Esophagus muscularis mucosa (tissue), 4 donors: Measurements from ENCODE around the gene BTBD19. TPM values are rescaled to one million over a fixed set of nuclear protein-coding genes. Genes with fewer than 3 reads are reported as not detected.
"Not testable (repeated sequence)": the region's sequence is repeated elsewhere in the genome, so short reads cannot be mapped to it uniquely, and the experiment has no call there.

ENCODE experiments used
- DNase-seq: peaks from one replicate; pipeline ENCODE4 v3.0.0-alpha.2; 2017; ENCODE audit errors: extremely low spot score
- H3K27ac ChIP-seq, 4 donors: fragments of 200-600 bp; sonication (generic); replicated peaks in 1 of 4; 1 replicate in 3 of 4; 2 replicates in 1 of 4; pipeline ENCODE4 v1.5.1; 2016 to 2019; ENCODE audit warnings: mild to moderate bottlenecking in 1 of 4
- H3K27me3 ChIP-seq, 4 donors: fragments of 200-600 bp; sonication (generic); one replicate each; pipeline versions ENCODE4 v1.5.1 to v1.6.0; 2016 to 2019
- H3K36me3 ChIP-seq, 4 donors: fragments of 200-600 bp; sonication (generic); one replicate each; pipeline ENCODE4 v1.5.1; 2016 to 2019
- H3K4me1 ChIP-seq, 4 donors: fragments of 200-600 bp; sonication (generic); one replicate each; pipeline ENCODE4 v1.5.1; 2016 to 2019
- H3K4me3 ChIP-seq, 4 donors: fragments of 200-600 bp; sonication (generic); 1 replicate in 2 of 4; 2 replicates in 2 of 4; pipeline ENCODE4 v1.5.1; 2016 to 2019; ENCODE audit warnings: mild to moderate bottlenecking in 4 of 4, moderate library complexity in 1 of 4
- H3K9me3 ChIP-seq, 4 donors: fragments of 200-600 bp; sonication (generic); 1 replicate in 3 of 4; 2 replicates in 1 of 4; pipeline ENCODE4 v1.5.1; 2016 to 2019
- CTCF ChIP-seq, 3 experiments: fragments of 200-600 bp in 2 of 3; fragments of 450-650 bp in 1 of 3; sonication (generic) in 2 of 3; IDR thresholded peaks; one replicate each; pipeline ENCODE4 v1.5.1; 2017 to 2019; ENCODE audit warnings: antibody characterized with exemption in 3 of 3, mild to moderate bottlenecking in 2 of 3, moderate library complexity in 1 of 3
- EP300 ChIP-seq: sonication (generic); formaldehyde crosslinking; IDR thresholded peaks from one replicate; pipeline ENCODE4 v1.6.1; 2017; ENCODE audit warnings: antibody characterized with exemption
- POLR2A ChIP-seq: fragments of 450-650 bp; IDR thresholded peaks from one replicate; pipeline ENCODE4 v1.6.1; 2017; ENCODE audit warnings: antibody characterized with exemption, moderate library complexity, mild to moderate bottlenecking, low read depth
- POLR2AphosphoS5 ChIP-seq, 2 donors: sonication (generic); formaldehyde crosslinking; IDR thresholded peaks; one replicate each; pipeline ENCODE4 v1.6.1; 2017; ENCODE audit warnings: antibody characterized with exemption in 2 of 2
- WGBS: methylation state at CpG from one replicate; pipeline ENCODE4 v1.1.5; 2018; 5-methylcytosine and 5-hydroxymethylcytosine counted together
- intact Hi-C: fragments of 100-400 bp; cut with DNase I; formaldehyde crosslinking; loops from one replicate; pipeline ENCODE4 v1.15.1; 2023
- total RNA-seq, 4 donors: library from RNA; depleted of rRNA; stranded (reverse); fragments of >200 nt; gene quantifications; one replicate each; pipeline versions ENCODE4 v1.1.0 to v1.2.1, GENCODE V29; 2016

Gene BTBD19
- total RNA-seq, 4 donors from 2014 or later: 2.7 to 6.6 (median 3.4) TPM

GRCh38 chr1:44821240-44821715, 13.0 kb downstream of the BTBD19 start:
- WGBS: 83% methylated on average over 9 of the region's 9 CpGs
- H3K4me3 ChIP-seq: peak overlapping the region in 1 of 4 donors; percentile 63
- DNase-seq: no peak
- H3K4me1 ChIP-seq: peaks cover 20 to 30% (median 29%) of the 10 kb centered on the region in 4 donors
- no peak for TF ChIP-seq POLR2A
- no peak for TF ChIP-seq CTCF (IDR thresholded peaks at IDR 0.05)
- TF ChIP-seq POLR2AphosphoS5 (IDR thresholded peaks at IDR 0.05): no peak
- no peak for TF ChIP-seq EP300
- H3K9me3 ChIP-seq: no peaks in the 10 kb centered on the region
- no peaks in the 10 kb centered on the region for H3K27me3 ChIP-seq
- intact Hi-C loops: loop anchor here (5.0 kb wide), 1 partner anchor 34 kb away; the partner anchor contains the start of gene BEST4
- peaks cover 0 to under 1% (median under 1%) of the 10 kb centered on the region in 4 donors for H3K36me3 ChIP-seq
- peak overlapping the region in 3 of 4 donors; percentile 91 to 96 (median 93) for H3K27ac ChIP-seq

- H3K9me3 ChIP-seq: no peaks in the 10 kb centered on the region
- peaks cover 0 to 10% (median 5%) of the 10 kb centered on the region in 4 donors for H3K36me3 ChIP-seq
- TF ChIP-seq POLR2AphosphoS5 (IDR thresholded peaks at IDR 0.05) (no peak), CTCF (IDR thresholded peaks at IDR 0.05) (no peak), POLR2A (no peak), EP300 (no peak)
- H3K4me1 ChIP-seq: peaks cover 23 to 37% (median 32%) of the 10 kb centered on the region in 4 donors
- no peak overlapping the region for H3K4me3 ChIP-seq
- 100% methylated on average over 1 of the region's 6 CpGs for WGBS
- intact Hi-C loops: loop anchor here (5.0 kb wide), 1 partner anchor 35 kb away; the partner anchor contains the start of gene BEST4
- H3K27me3 ChIP-seq: no peaks in the 10 kb centered on the region
- DNase-seq: no peak
- peak overlapping the region in 1 of 4 donors; percentile 93 for H3K27ac ChIP-seq
Observed at GRCh38 chr1:44822131-44822701, 13.9 kb downstream of the BTBD19 start.

GRCh38 chr1:44822981-44823451, 14.7 kb downstream of the BTBD19 start:
- H3K27ac ChIP-seq: no peak overlapping the region
- intact Hi-C loops: loop anchor here (5.0 kb wide), 1 partner anchor 36 kb away; the partner anchor contains the start of gene BEST4
- no peak for DNase-seq

GRCh38 chr1:44824392-44824791, 16.1 kb downstream of the BTBD19 start:
- not testable (repeated sequence) for H3K27ac ChIP-seq, H3K9me3 ChIP-seq, H3K27me3 ChIP-seq, H3K4me3 ChIP-seq, DNase-seq
- Histone ChIP-seq H3K4me1 (peaks cover 14 to 27% (median 21%) of the 10 kb centered on the region in 4 donors), H3K36me3 (peaks cover 0 to 18% (median 8%) of the 10 kb centered on the region in 4 donors)
- intact Hi-C loops: loop anchor here (5.0 kb wide), 1 partner anchor 37 kb away; the partner anchor contains the start of gene BEST4
- 91% methylated on average over 6 of the region's 6 CpGs for WGBS

More at GRCh38 chr1:44822981-44823451, 14.7 kb downstream of the BTBD19 start:
- Histone ChIP-seq H3K4me3 (no peak overlapping the region), H3K9me3 (no peaks in the 10 kb centered on the region), H3K36me3 (peaks cover 0 to 15% (median 5%) of the 10 kb centered on the region in 4 donors), H3K4me1 (peaks cover 23 to 37% (median 32%) of the 10 kb centered on the region in 4 donors), H3K27me3 (no peaks in the 10 kb centered on the region)
- WGBS: 67% methylated on average over 7 of the region's 15 CpGs
- TF ChIP-seq POLR2AphosphoS5 (IDR thresholded peaks at IDR 0.05): no peak
- TF ChIP-seq POLR2A: no peak
- TF ChIP-seq CTCF (IDR thresholded peaks at IDR 0.05): no peak
- TF ChIP-seq EP300: no peak

- DNase-seq: no peak
- 50% methylated on average over 19 of the region's 24 CpGs for WGBS
- Histone ChIP-seq H3K4me3 (no peak overlapping the region), H3K4me1 (peaks cover 0 to 10% (median 7%) of the 10 kb centered on the region in 4 donors), H3K36me3 (peaks cover 0 to 18% (median 8%) of the 10 kb centered on the region in 4 donors), H3K27ac (peak overlapping the region in 3 of 4 donors; percentile 4 to 18 (median 5)), H3K27me3 (no peaks in the 10 kb centered on the region), H3K9me3 (no peaks in the 10 kb centered on the region)
- intact Hi-C loops: no loop called here
- TF ChIP-seq POLR2AphosphoS5 (IDR thresholded peaks at IDR 0.05) (peak; percentile 5 to 7), CTCF (IDR thresholded peaks at IDR 0.05) (no peak), EP300 (no peak), POLR2A (no peak)
Observed at GRCh38 chr1:44826375-44827196, 18.3 kb downstream of the BTBD19 start.
